Measurements from ENCODE around the gene BEST3.

Gene BEST3

GRCh38 chr12:69698769-69699540, at the start of gene BEST3:
Gene BEST3, minus strand, starts transcription at chr12:69699303. Its CDS starts 1,505 bp downstream, at chr12:69697798.
- no peak for DNase-seq

DNA sequence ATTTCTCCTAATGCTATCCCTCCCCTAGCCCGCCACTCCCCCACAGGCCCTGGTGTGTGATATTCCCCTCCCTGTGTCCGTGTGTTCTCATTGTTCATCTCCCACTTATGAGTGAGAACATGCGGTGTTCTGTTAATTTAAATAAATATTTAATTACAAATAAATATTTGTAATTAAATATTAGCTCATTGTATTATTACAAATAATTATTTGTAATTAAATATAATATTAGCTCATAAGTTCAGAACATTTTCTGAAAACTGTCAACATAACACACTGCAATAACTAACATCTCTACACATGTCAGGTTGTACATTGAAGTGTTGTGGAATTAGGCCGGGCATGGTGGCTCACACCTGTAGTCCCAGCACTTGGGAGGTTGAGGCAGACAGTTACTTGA, 45.0 kb upstream of the BEST3 start:
- DNase-seq: no peak

DNA sequence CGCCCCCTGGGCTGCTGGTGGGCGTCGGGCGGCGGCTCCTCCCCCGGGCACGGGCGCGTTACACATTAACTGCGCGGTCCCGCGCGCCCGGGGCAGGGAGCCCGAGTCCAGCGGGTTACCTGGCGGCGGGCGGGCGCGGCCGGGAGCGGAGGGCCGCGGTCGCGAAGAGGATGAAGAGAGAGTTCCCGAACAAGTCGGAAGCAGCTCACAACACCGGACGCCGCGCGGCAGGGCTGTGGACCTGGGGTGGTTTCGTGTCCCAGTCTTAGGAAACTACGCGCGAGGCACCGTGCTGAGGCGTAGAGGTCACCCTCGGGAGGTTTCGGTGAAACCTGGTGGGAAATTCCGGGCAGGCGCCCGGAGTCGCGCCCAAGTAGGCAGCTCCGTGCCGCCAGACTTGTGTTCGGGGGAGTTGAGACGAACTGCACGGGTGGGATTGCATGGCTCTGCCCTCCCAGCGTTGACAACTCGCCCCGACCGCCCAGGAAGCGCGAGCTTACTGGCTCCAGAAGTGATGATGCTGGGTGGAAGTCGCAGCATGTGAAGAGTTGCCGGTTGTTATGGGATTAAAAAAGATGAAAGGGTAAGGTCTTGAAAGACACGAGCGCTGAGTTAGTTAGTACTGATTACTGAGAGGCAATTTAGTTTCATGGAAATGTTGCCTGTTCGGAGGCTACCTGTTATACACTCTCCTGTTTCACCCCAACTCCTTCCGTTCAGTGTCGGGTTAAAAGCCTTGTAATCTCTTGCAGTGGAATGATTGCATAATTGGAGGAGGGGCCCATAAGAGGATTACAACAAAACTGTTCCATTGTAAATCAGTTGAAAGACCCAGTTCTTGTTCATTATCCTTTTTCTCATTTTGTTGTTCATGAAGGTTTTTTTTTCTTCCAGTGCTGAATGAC, 40.4 kb upstream of the BEST3 start:
- peak in 3 of 4 experiments; percentile 20 to 39 (median 33) for DNase-seq

GRCh38 chr12:69738351-69739286, 39.5 kb upstream of the BEST3 start, which contains the start of gene RAB3IP:
Gene RAB3IP, plus strand, starts transcription at chr12:69738860. Its CDS starts 16,549 bp downstream, at chr12:69755409.
- peak; percentile 78 to 95 (median 87) for DNase-seq

DNA sequence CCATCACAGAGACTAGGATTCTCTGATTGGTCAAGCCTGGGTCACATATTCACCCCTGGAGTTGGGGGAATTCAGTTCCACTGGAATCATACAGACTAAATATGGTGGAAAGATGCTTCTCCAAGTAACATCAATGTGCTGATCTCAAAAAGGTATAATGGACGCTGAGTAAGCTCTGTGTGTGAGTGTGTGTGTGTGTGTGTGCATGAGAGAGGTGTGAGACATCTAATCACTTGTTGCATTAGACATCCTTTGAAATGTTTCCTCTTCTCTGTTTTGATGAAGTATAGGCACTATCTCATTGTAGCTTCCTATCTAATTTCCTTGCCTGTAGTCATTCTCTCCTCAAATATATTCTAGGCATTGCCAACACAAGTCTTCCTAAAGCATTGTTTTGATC, 34.5 kb upstream of the BEST3 start:
- DNase-seq: no peak

DNA sequence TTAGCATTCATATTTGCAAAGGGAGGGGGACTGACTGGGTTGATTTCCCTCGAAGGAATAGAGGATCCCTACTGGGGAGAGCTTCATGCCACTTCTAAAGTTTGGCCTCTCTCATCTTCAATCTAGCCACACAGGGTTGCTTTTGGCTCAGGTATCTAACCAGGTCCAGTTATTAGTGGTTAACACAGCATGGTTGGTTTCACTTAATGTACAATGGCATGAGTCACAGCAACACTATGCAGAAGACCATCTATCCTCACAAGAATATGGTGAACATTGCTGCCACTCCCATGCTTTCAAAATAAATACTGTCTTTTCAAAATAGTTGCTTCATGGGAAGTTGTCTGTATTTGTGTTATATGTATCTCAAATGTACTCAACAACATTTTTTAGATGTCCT, 33.0 kb upstream of the BEST3 start:
- no peak for DNase-seq

GRCh38 chr12:69726922-69727321, 27.8 kb upstream of the BEST3 start:
- no peak for DNase-seq

GRCh38 chr12:69720750-69721149, 21.6 kb upstream of the BEST3 start:
- DNase-seq: no peak

DNA sequence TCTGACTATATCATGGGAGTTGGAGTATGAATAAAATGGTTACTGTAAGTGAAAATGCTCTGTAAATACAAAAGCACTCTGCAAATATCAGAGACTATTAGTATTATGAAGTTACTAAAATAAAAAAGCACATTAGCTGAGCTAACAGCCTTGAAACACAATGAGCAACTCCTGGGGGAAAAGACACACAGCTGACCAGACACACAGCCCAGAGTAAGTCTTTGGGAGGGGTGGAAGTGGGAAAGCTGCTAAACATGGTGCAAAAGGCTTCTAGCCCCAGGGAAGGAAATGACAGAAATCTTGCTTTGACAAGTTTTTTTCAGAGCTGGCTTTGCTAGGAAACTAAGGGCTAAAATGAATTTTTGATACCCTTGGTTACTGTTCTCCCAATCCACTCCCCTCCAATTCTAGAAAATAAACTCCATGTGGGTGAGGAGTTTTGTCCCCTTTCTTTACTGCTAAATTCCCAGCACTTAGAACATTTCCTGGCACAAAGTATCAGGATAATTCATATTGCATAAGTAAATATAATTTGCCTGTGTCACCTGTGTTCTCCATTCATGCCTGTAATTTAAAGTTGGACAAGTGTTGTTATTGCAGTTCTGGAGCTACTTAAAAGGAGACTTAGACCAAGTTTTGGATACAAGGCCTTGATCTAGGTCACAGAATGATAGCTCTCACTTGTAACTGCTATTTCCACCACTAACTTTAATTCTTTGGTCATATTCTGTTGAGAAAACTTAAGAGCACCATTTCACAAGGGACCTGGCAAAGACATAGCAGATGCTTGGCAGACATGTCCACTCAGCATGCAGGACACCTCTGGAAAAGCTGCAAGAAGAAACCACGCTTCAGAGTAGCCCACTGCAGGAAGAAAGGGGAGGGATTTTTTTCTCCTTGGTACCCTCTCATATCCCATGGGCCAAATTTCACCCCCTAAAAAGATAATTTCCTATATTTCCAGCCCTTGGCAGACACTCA, 20.5 kb upstream of the BEST3 start:
- DNase-seq: no peak

GRCh38 chr12:69714542-69714941, 15.4 kb upstream of the BEST3 start:
- DNase-seq: no peak

GRCh38 chr12:69712826-69713225, 13.7 kb upstream of the BEST3 start:
- DNase-seq: no peak

DNA sequence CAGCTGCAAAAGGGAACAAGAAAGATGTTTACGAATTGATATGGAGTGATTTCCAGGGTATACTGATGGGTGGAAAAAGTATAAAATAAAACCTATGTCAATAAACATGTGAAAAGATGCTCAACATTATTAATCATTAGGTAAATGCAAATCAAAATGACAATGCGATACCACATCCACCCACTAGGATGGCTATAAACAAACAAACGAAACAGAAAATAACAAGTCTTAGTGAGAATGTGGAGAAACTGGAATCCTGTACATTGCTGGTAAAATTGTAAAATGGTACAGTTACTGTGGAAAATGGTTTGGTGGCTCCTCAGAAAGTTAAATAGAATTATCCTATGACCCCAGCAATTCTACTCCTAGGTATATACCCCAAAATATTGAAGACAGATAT, 9.5 kb upstream of the BEST3 start:
- DNase-seq: no peak

- no peak for DNase-seq
These were observed 5.3 kb upstream of the BEST3 start for GRCh38 chr12:69704357-69704756.

DNA sequence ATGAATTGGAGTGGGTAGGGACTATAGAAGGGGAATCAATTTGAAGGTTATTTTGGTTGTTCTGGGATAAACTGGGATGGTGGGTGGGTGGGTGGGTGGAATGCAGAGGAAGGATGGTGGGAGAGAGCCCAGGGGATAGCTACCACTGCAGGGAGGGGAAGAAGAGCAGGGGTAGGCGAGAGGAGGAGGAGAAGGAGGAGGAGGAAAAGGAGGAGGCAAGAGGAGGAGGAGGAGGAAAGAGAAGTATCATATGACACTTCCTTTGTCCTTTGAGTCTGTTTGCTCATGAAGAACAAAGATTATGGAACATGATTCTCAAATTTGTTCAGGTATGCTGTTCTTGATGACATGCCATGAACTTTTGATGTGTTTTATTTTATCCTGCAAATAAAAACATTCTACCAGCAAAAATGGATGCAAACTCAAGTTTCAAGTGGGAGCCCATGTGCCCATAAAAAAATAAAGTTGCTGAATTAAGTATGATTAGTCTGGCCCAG, 4.1 kb upstream of the BEST3 start:
- DNase-seq: no peak

- no peak for DNase-seq
These were observed 2.7 kb upstream of the BEST3 start for GRCh38 chr12:69701826-69702225.

DNA sequence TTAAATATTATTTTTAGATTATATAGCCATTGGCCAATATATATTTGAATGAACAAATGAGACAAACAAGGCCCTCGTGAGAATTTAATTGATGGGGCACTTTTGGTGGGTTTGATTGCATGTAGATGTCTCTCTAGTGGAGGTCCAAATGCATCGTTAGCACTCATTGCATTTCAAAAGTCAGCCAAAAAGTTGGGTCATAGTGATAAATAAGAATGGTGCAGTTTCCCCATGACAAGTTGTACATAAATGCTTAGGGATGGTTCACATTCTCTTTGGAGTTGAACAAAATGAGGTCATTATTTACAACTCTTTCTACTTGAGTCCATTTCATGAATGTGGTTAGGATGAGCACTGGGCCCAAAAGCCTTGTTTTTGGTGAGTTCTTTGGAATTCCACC, 1.0 kb downstream of the BEST3 start:
- DNase-seq: no peak

DNA sequence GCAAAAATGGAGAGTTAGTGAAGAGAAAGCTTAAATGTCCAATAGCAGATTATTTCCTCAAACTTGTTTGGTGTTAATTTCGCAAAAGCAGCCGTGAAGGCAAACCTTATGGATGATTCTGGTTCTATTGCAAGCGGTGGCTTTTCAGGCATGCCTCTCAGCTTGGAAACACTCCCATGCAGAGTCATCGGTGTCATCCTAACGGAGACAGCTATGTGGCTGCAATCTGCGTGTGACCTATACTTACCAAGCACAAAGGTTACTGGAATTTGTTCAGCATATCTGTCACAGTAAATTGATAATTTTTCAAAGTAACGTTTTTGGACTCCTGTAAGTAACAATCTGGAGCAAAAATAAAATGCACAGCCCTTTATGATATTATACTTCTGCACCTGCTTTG, 5.0 kb downstream of the BEST3 start:
- no peak for DNase-seq

DNA sequence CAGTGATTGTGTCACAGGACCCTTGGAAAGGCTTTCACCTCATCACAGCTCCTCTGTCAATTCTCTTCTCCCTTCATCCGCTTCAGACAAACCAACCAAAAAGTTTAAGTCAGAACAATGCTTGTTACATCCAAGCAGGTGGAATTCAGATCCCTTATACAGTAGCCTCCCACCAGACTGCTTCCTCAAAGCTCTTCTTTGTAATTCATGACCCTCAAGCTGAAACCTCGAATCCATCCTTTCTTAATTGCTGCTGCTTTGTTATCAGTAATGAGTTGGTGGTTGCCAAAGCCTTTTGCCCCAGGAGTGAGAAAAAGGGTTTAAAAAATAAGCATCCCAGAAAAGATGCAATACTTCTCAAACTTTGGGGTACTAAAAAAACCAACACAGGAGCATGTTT, 9.5 kb downstream of the BEST3 start:
- no peak for DNase-seq

DNA sequence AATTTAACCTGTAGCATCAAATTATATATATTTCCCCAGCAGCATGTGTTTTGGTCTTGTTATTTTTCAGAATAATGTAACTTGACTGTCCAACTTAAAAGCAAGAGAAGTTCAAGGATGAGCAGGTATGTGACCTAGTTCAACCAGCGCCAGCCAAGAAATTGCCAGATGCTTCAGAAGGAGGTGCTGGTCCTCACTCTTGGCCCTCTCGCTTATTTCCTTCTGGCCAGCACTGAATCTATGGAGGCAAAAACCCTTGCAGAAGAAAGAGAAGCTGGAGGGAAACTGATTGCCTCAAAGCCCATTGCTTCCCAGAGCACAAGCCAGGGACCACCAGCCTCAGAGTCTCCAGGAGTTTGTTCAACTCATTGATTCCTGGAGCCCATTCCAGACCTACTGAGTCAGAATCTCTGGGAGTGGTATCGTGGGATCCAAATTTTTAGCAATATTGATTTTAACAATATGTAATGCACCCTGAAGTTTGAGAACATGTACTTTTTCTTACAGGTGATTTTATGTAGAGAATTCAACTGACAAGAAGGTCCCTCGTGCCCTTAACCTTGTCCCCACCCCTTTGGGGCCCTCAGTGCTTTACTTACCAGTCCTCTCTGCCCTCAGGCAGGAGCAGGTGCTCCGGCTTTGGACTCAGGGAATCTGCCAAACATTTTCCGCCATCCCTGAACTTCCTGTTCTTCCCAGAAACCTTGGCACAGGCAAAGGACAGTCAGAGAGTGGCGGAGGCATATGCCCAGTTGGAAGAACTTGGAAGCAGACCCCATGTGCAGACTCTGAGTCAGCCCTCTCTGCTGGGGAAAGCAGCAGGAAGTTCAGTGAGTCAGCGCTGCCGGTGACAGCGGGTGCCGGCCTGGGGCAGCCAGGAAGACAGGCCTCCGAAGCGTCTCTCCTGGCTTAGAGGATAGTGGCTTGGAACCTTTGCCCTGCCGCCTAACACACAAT, 10.4 kb downstream of the BEST3 start:
- no peak for DNase-seq

DNA sequence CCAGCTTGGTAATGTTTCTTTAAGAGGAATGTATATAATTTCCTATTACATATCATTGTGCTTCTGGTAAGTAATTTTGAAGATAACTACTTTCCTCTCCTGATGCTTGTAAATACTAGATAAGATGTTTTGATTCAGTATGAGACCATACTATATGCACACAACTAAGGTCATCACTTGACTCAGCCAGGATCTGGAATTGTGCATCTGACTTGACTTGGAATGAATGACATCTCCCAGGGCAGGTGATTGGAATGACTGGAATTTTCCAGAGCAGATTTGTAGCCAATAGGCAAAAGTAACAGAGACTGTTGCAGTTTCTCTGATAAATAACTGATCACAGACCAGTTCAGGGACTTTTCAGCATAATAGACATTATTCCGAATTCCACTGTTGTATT, 11.1 kb downstream of the BEST3 start:
- DNase-seq: no peak

Measured in activated naive CD4-positive, alpha-beta T cell (primary cell).